HL-60/S4 treated with phorbol 12-myristate 13-acetate at 8.2 ng/mL for 4 days and 3 days (cell line): Measurements from ENCODE around the gene CEP57.
"Not testable (repeated sequence)": the region's sequence is repeated elsewhere in the genome, so short reads cannot be mapped to it uniquely, and the experiment has no call there.

Experiments used
- in situ Hi-C: fragments of 300-500 bp; cut with MboI; formaldehyde crosslinking; loops from 2 replicates; pipeline ENCODE4 v1.15.0; 2022; ENCODE audit warnings: low sequenced_read_pairs

The CEP57 gene

GRCh38 chr11:95795627-95796295 lies 5.5 kb downstream of the CEP57 start:
- in situ Hi-C loops, result no loop called here

- in situ Hi-C loops, result no loop called here
These were observed 6.2 kb downstream of the CEP57 start for GRCh38 chr11:95796501-95796900.

- in situ Hi-C loops, result no loop called here
These were observed 9.2 kb downstream of the CEP57 start for GRCh38 chr11:95799546-95799945.

GRCh38 chr11:95800438-95800837 lies 10.1 kb downstream of the CEP57 start:
- in situ Hi-C loops, result no loop called here

- in situ Hi-C loops, result no loop called here
These were observed 12.5 kb downstream of the CEP57 start for GRCh38 chr11:95802806-95803205.

GRCh38 chr11:95803973-95804372 lies 13.7 kb downstream of the CEP57 start:
- in situ Hi-C loops, result no loop called here

- in situ Hi-C loops, result no loop called here
These were observed 15.6 kb downstream of the CEP57 start for GRCh38 chr11:95805869-95806268.

- in situ Hi-C loops, result not testable (repeated sequence)
These were observed 16.2 kb downstream of the CEP57 start for GRCh38 chr11:95806464-95806863.

- in situ Hi-C loops, result not testable (repeated sequence)
These were observed 20.8 kb downstream of the CEP57 start for GRCh38 chr11:95811052-95811451.

- in situ Hi-C loops, result no loop called here
These were observed 25.7 kb downstream of the CEP57 start for GRCh38 chr11:95816037-95816436.

GRCh38 chr11:95821640-95822039 lies 31.3 kb downstream of the CEP57 start:
- in situ Hi-C loops, result no loop called here

- in situ Hi-C loops, result loop anchor here (25.0 kb wide), 1 partner anchor 560 kb away; the partner anchor contains the start of genes CCDC82 and JRKL
These were observed 37.4 kb downstream of the CEP57 start for GRCh38 chr11:95827696-95828095.

- in situ Hi-C loops, result loop anchor here (25.0 kb wide), 1 partner anchor 558 kb away; the partner anchor contains the start of genes CCDC82 and JRKL
These were observed 39.4 kb downstream of the CEP57 start for GRCh38 chr11:95829580-95830259.

GRCh38 chr11:95831198-95831883 lies 41.0 kb downstream of the CEP57 start:
- in situ Hi-C loops, result loop anchor here (25.0 kb wide), 1 partner anchor 556 kb away; the partner anchor contains the start of genes CCDC82 and JRKL

GRCh38 chr11:95832763-95833162 lies 42.5 kb downstream of the CEP57 start:
- in situ Hi-C loops, result loop anchor here (25.0 kb wide), 1 partner anchor 555 kb away; the partner anchor contains the start of genes CCDC82 and JRKL

GRCh38 chr11:95833378-95833777 lies 43.1 kb downstream of the CEP57 start:
- in situ Hi-C loops, result loop anchor here (25.0 kb wide), 1 partner anchor 554 kb away; the partner anchor contains the start of genes CCDC82 and JRKL

- in situ Hi-C loops, result loop anchor here (25.0 kb wide), 1 partner anchor 552 kb away; the partner anchor contains the start of genes CCDC82 and JRKL
These were observed 45.1 kb downstream of the CEP57 start for GRCh38 chr11:95835351-95835750.

GRCh38 chr11:95835768-95836488 lies 45.6 kb downstream of the CEP57 start:
- in situ Hi-C loops, result loop anchor here (25.0 kb wide), 1 partner anchor 551 kb away; the partner anchor contains the start of genes CCDC82 and JRKL

GRCh38 chr11:95845167-95845566 lies 54.9 kb downstream of the CEP57 start:
- in situ Hi-C loops, result loop anchor here (25.0 kb wide), 1 partner anchor 542 kb away; the partner anchor contains the start of genes CCDC82 and JRKL

- in situ Hi-C loops, result loop anchor here (25.0 kb wide), 1 partner anchor 538 kb away; the partner anchor contains the start of genes CCDC82 and JRKL
These were observed 59.0 kb downstream of the CEP57 start for GRCh38 chr11:95849087-95849825.
